ENCODE results near the gene GLOD5. TPM values are rescaled to one million over a fixed set of nuclear protein-coding genes. Genes with fewer than 3 reads are reported as not detected.

Gene GLOD5
- total and polyA plus RNA-seq, 11 donors, result not detected

DNA sequence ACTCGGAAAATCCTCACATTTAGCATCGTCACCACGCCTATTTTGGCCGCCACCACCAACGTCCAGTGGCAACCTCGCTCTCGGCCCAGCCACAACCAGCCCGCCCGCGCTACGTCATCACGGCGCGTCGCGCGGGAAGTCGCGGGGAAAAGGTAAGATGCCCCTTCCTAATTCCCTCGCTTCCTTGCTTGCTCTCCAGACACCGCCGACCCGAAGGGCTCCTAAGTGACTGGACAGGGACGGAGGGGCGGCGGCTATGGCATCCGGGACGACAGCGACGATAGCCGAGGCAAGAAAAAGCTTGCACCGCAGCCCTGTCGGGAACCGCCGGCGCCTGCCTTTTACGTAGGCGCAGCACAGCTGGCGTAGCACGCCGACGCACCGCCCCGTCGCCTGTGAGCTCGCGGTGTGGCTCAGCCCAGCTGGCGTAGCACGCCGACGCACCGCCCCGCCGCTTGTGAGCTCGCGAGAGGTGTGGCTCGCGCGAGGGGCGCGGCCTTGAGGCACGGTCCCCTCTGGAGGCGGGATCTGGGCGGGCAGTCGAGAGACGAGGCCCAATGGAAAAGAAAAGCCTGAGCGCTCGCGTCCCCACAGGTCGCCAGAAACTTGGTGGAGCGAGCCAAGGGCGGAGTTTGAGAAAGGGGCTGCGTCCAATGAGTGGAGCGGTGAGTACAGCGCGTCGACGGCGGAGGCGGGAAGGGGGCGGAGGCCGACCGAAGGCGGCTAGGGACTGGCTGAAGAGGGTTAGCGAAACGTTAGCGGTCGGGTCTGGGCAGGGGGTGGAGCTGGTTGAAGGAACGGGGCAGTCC, 39.9 kb downstream of the GLOD5 start, which contains the start of gene HDAC6:
TSS of gene HDAC6 (plus strand) at position 788 of the 809 bp plus-strand sequence. CDS start 626 bp downstream, outside the sequence.
- Histone ChIP-seq H3K27ac (peak within 1 kb of the TSS; percentile 93 to 99 (median 96)), H3K4me3 (peak within 1 kb of the TSS; percentile 43 to 96 (median 67)), H3K36me3 (peaks cover 0 to 26% (median 4%) of the 10 kb centered on the region in 9 donors), H3K9me3 (no peaks in the 10 kb centered on the region), H3K27me3 (no peaks in the 10 kb centered on the region), H3K4me1 (peaks cover 0 to 12% (median 3%) of the 10 kb centered on the region in 12 donors)
- ATAC-seq (peak; percentile 94 to 96 (median 96)), DNase-seq (peak; percentile 96 to 98 (median 97))
- WGBS, 4 donors, result 0 to 61% (median 20%) methylated on average over 70 to 89 of the region's 89 CpGs
- TF ChIP-seq, protein P1, sequence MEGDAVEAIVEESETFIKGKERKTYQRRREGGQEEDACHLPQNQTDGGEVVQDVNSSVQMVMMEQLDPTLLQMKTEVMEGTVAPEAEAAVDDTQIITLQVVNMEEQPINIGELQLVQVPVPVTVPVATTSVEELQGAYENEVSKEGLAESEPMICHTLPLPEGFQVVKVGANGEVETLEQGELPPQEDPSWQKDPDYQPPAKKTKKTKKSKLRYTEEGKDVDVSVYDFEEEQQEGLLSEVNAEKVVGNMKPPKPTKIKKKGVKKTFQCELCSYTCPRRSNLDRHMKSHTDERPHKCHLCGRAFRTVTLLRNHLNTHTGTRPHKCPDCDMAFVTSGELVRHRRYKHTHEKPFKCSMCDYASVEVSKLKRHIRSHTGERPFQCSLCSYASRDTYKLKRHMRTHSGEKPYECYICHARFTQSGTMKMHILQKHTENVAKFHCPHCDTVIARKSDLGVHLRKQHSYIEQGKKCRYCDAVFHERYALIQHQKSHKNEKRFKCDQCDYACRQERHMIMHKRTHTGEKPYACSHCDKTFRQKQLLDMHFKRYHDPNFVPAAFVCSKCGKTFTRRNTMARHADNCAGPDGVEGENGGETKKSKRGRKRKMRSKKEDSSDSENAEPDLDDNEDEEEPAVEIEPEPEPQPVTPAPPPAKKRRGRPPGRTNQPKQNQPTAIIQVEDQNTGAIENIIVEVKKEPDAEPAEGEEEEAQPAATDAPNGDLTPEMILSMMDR (IDR thresholded peaks at IDR 0.05), result no peak
- TF ChIP-seq POLR2A (IDR thresholded peaks at IDR 0.05), result peak in 1 of 2 donors; percentile 48
- intact Hi-C loops (cut with DNase I), result loop anchor here in 9 of 10 donors (1.0 to 10.0 kb wide), 13 partner anchors 64 to 264 kb away; partner anchors contain the start of genes SUV39H1 (in 5 of the 9), PQBP1 (in 3 of the 9), TIMM17B (in 3 of the 9) and PIM2 (in 1 of the 9)

DNA sequence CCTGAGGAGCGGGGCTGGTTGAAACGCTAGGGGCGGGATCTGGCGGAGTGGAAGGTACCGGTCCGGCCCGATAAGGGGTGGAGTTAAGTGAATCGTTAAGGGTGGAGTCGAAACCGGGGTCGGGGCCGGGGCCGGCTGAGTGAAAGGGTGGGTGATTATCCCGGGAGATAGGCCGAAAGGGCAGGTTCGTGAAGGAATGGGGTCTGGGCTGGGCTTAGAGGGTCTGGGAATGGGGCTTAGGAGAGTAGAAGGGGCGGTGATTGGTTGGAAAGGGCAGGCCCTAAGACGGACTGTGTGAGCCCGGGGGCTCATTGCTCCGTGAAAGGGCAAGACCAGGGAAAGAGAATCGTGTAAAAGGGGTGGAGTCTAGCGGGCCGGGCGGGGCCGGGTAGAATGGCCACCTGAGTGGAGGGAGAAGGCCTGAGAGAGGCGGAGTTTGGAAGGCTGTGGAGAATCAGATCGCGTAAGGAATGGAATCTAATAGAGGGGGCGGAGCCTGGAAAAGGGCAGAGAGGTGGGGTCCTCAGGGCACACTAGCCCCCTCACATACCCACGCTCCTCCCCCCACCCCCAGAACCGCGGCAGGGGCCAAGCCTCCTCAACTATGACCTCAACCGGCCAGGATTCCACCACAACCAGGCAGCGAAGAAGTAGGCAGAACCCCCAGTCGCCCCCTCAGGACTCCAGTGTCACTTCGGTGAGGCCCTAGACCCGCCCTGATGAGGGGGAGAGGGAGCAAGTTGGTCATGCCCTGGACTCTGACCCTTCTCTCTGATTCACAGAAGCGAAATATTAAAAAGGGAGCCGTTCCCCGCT, 40.8 kb downstream of the GLOD5 start:
- intact Hi-C loops (cut with DNase I), result loop anchor here in 9 of 10 donors (1.0 to 10.0 kb wide), 11 partner anchors 65 to 265 kb away; partner anchors contain the start of genes SUV39H1 (in 5 of the 9), PQBP1 (in 3 of the 9), TIMM17B (in 3 of the 9) and PIM2 (in 1 of the 9)

DNA sequence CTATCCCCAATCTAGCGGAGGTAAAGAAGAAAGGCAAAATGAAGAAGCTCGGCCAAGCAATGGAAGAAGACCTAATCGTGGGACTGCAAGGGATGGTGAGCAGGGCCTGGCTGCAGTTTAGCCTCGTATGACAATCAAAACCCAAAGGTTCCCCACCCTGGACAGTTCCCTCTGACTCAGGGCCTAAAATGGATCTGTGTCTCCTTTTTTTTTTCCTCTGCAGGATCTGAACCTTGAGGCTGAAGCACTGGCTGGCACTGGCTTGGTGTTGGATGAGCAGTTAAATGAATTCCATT, 41.3 kb downstream of the GLOD5 start:
- Histone ChIP-seq H3K27ac (peak overlapping the region in 10 of 12 donors; percentile 91 to 99 (median 93)), H3K4me1 (peaks cover 0 to 12% (median 3%) of the 10 kb centered on the region in 12 donors), H3K36me3 (peaks cover 0 to 27% (median 4%) of the 10 kb centered on the region in 9 donors), H3K27me3 (no peaks in the 10 kb centered on the region), H3K9me3 (no peaks in the 10 kb centered on the region), H3K4me3 (peak overlapping the region in 10 of 12 donors; percentile 33 to 93 (median 66))
- ATAC-seq, result no peak
- no peak for DNase-seq
- 43 to 68% (median 54%) methylated on average over 4 of the region's 4 CpGs for WGBS, 4 donors
- TF ChIP-seq, protein P1 (IDR thresholded peaks at IDR 0.05), result no peak
- TF ChIP-seq POLR2A (IDR thresholded peaks at IDR 0.05), result no peak
- intact Hi-C loops (cut with DNase I), result loop anchor here in 9 of 10 donors (1.0 to 10.0 kb wide), 11 partner anchors 66 to 266 kb away; partner anchors contain the start of genes SUV39H1 (in 5 of the 9), PQBP1 (in 3 of the 9), TIMM17B (in 3 of the 9) and PIM2 (in 1 of the 9)

More for the DNA sequence above, 40.8 kb downstream of the GLOD5 start:
- WGBS, 4 donors, result 5 to 46% (median 24%) methylated on average over 39 to 40 of the region's 40 CpGs
- peaks cover 0 to 12% (median 3%) of the 10 kb centered on the region in 12 donors for H3K4me1 ChIP-seq
- H3K4me3 ChIP-seq, result peak overlapping the region in 11 of 12 donors; percentile 33 to 93 (median 66)
- H3K9me3 ChIP-seq, result no peaks in the 10 kb centered on the region
- DNase-seq (peak; percentile 73 to 87 (median 85)), ATAC-seq (peak; percentile 47 to 74 (median 67))
- H3K27me3 ChIP-seq, result no peaks in the 10 kb centered on the region
- H3K27ac ChIP-seq, result peak overlapping the region; percentile 90 to 99 (median 93)
- peaks cover 0 to 27% (median 4%) of the 10 kb centered on the region in 9 donors for H3K36me3 ChIP-seq
- peak in 1 of 2 donors; percentile 61 for TF ChIP-seq POLR2A (IDR thresholded peaks at IDR 0.05)
- TF ChIP-seq, protein P1 (IDR thresholded peaks at IDR 0.05), result peak in 2 of 12 donors; percentile 10 to 12
